Measurements from ENCODE around the gene PPAT. TPM values are rescaled to one million over a fixed set of nuclear protein-coding genes. Genes with fewer than 3 reads are reported as not detected.

The PPAT gene
- total RNA-seq, 3 donors from 2014 or later = 5.6 to 8.9 (median 6.6) TPM

DNA sequence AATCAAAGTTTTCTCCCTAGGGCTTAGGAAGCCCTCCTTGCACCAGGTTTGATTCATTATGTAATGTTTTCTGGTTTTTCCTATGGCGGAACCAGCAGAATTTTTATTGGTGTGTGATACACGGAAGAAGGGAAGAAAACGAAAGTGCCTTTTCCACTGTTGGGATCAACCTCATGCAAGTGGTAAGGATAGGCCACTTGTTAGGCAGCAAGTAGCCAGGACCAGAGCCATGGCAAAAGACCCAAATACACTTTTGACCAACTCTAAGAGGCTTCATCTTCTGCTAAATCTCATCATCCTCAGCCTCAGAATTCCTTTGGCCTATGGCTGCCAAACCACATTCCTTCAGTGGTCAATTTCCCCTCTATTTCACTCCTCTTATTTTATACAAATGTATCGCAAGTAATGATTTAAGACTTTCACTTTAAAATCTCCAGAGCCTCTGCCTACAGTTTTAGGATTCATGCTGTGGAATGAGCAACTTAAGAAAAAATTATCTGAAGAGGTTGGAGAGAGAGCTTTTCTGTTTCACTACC lies 21.2 kb downstream of the PPAT start:
- Histone ChIP-seq H3K36me3 (no peaks in the 10 kb centered on the region), H3K27me3 (no peaks in the 10 kb centered on the region), H3K27ac (peak overlapping the region; percentile 66 to 81), H3K9me3 (no peaks in the 10 kb centered on the region), H3K4me1 (peaks cover 0 to 6% of the 10 kb centered on the region in 2 donors), H3K4me3 (peak overlapping the region in 2 of 3 donors; percentile 31 to 55)
- TF ChIP-seq POLR2AphosphoS5 (IDR thresholded peaks at IDR 0.05) (no peak), POLR2A (IDR thresholded peaks at IDR 0.05) (no peak)
- TF ChIP-seq, protein P1, sequence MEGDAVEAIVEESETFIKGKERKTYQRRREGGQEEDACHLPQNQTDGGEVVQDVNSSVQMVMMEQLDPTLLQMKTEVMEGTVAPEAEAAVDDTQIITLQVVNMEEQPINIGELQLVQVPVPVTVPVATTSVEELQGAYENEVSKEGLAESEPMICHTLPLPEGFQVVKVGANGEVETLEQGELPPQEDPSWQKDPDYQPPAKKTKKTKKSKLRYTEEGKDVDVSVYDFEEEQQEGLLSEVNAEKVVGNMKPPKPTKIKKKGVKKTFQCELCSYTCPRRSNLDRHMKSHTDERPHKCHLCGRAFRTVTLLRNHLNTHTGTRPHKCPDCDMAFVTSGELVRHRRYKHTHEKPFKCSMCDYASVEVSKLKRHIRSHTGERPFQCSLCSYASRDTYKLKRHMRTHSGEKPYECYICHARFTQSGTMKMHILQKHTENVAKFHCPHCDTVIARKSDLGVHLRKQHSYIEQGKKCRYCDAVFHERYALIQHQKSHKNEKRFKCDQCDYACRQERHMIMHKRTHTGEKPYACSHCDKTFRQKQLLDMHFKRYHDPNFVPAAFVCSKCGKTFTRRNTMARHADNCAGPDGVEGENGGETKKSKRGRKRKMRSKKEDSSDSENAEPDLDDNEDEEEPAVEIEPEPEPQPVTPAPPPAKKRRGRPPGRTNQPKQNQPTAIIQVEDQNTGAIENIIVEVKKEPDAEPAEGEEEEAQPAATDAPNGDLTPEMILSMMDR (IDR thresholded peaks at IDR 0.05) = no peak
- DNase-seq (ENCODE audit: low spot score in 2 of 2) = no peak
- intact Hi-C loops (cut with DNase I; ENCODE audit: low total_unique reads) = no loop called here

DNA sequence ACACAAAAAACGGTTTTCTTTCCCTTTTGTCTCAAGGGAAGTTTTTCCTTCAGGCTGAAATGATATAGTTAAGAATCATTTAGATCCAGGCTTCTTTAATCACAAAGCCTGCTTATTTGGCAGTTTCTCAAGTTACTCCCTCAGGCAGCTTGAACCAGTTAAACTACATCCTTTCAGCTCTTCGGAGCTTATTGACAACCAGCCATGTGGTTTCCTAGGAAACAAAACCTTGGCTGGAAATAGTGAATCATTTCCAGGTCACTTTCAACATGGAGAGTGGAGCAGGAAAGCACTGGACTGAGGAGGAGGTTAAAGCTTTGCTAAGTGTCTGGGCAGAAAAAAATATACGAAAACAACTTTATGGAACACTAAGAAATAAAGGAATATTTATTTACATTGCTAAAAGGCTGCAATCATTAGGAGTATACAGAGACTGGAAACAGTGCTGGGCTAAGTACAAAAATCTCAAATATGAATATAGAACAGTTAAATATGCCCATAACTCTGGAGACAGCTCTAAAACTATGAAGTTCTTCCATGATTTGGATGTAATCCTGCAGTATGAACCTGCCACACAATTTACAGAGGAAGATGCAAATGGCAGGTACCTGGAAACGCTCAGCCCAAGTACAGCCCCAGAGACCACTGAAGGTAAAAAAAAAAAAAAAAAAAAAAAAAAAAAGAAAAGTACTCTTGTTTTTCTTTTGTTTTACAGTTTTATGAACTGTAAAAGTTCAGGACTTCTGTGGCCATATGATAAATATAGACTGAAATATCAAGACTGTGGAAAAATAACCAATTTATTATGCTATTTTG lies 25.0 kb downstream of the PPAT start:
- Histone ChIP-seq H3K4me1 (peaks cover 0 to 6% of the 10 kb centered on the region in 2 donors), H3K36me3 (no peaks in the 10 kb centered on the region), H3K4me3 (peak overlapping the region in 2 of 3 donors; percentile 26 to 47), H3K27me3 (no peaks in the 10 kb centered on the region), H3K27ac (peak overlapping the region; percentile 66 to 68), H3K9me3 (no peaks in the 10 kb centered on the region)
- intact Hi-C loops (cut with DNase I; ENCODE audit: low total_unique reads) = no loop called here
- DNase-seq (ENCODE audit: low spot score in 2 of 2) = peak in 1 of 2 donors; percentile 74
- TF ChIP-seq POLR2A (IDR thresholded peaks at IDR 0.05) = no peak
- TF ChIP-seq, protein P1 (IDR thresholded peaks at IDR 0.05) = no peak
- peak in 2 of 3 donors; percentile 81 to 89 for TF ChIP-seq POLR2AphosphoS5 (IDR thresholded peaks at IDR 0.05)

DNA sequence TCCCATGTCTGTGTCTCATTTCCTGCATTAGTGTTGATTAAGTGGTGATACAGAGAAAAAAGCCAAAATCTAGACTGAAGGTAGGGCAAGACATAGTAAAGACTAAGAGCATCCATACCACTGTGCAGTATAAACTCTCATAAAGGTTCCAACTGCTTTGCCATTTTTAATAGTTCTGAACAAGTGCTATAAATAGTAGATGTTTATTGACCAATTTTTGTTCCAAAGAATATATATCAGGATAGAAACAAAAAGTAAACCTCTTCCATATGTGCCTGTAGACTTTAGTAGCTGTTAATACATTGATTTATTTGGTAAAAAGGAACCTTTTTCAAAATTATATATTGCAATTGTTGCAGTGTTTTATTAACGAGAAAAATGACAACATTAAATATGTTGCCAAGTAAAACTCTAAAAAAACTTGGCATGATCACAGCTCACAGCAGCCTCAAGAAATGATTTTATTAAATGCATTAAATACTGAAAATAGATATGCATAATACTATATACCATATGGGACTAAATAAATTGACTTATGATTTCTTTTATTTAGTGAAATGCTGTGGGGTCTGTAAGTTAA lies 25.8 kb downstream of the PPAT start:
- Histone ChIP-seq H3K4me1 (peaks cover 0 to 6% of the 10 kb centered on the region in 2 donors), H3K36me3 (no peaks in the 10 kb centered on the region), H3K27ac (peak overlapping the region; percentile 45 to 66), H3K4me3 (no peak overlapping the region), H3K9me3 (no peaks in the 10 kb centered on the region), H3K27me3 (no peaks in the 10 kb centered on the region)
- TF ChIP-seq POLR2A (IDR thresholded peaks at IDR 0.05) (no peak), POLR2AphosphoS5 (IDR thresholded peaks at IDR 0.05) (no peak)
- TF ChIP-seq, protein P1 (IDR thresholded peaks at IDR 0.05) = no peak
- intact Hi-C loops (cut with DNase I; ENCODE audit: low total_unique reads) = no loop called here
- no peak for DNase-seq (ENCODE audit: low spot score in 2 of 2)

DNA sequence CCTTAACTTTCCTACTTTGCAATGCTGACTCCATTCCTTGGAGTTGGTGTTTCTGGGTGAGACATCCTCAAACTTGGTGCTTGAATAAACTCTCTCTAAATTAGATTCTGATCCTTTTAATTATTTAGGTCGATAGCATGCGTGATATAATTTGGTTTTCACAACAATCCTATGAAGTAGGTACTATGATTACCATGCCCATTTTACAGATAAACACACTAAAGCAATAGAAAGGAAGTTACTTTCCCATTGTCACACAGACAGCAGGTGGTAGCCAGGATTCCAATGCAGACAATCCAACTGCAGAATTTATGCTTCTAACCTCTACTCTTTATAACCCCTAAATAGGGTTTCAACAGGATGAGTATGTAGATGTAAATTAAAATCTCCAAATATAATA lies 26.4 kb downstream of the PPAT start:
- Histone ChIP-seq H3K4me1 (peaks cover 0 to 6% of the 10 kb centered on the region in 2 donors), H3K9me3 (no peaks in the 10 kb centered on the region), H3K27ac (peak overlapping the region in 1 of 2 donors; percentile 66), H3K27me3 (no peaks in the 10 kb centered on the region), H3K4me3 (no peak overlapping the region), H3K36me3 (no peaks in the 10 kb centered on the region)
- TF ChIP-seq POLR2AphosphoS5 (IDR thresholded peaks at IDR 0.05) (no peak), POLR2A (IDR thresholded peaks at IDR 0.05) (no peak)
- TF ChIP-seq, protein P1 (IDR thresholded peaks at IDR 0.05) = no peak
- intact Hi-C loops (cut with DNase I; ENCODE audit: low total_unique reads) = no loop called here
- DNase-seq (ENCODE audit: low spot score in 2 of 2) = no peak

DNA sequence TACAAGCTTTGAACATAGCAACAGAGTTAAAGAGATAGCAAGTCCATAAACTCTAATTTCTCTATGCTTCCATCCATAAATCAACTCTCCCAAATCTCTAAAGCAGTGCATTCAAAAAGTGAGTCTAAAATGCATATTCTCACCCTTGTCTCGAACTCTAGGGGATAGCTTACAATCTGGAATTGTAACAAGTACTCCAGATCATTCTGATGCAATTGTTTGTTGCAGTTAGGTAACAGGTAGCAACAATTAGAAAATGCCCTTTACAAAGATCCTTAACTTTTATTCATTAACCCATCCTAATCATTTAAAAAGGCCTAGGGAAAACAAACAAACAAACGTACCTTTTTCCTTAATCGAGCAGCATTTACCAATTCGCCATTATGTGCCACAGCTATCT lies 29.3 kb downstream of the PPAT start:
- no peak for TF ChIP-seq POLR2A (IDR thresholded peaks at IDR 0.05)
- no peak for DNase-seq (ENCODE audit: low spot score in 2 of 2)
- no peak overlapping the region for H3K27ac ChIP-seq
- no peaks in the 10 kb centered on the region for H3K9me3 ChIP-seq
- no peaks in the 10 kb centered on the region for H3K36me3 ChIP-seq
- no peaks in the 10 kb centered on the region for H3K4me1 ChIP-seq
- H3K4me3 ChIP-seq = no peak overlapping the region
- H3K27me3 ChIP-seq = no peaks in the 10 kb centered on the region
- intact Hi-C loops (cut with DNase I; ENCODE audit: low total_unique reads) = no loop called here
